NB4 (cell line): ENCODE measurements around the gene FABP3.

Source experiments
- DNase-seq: peaks from one replicate; pipeline ENCODE4 v3.0.0; 2010; ENCODE audit warnings: low read depth
- H3K4me3 ChIP-seq: one replicate; pipeline ENCODE4 v1.5.1; 2011; ENCODE audit warnings: mild to moderate bottlenecking, low read depth, low read length, moderate library complexity
- MYC ChIP-seq: IDR thresholded peaks from 2 replicates; pipeline ENCODE4 v1.6.1; 2011; ENCODE audit warnings: low read depth, low read length
- POLR2A ChIP-seq: IDR thresholded peaks from 2 replicates; pipeline ENCODE4 v1.6.1; 2011; ENCODE audit warnings: mild to moderate bottlenecking; ENCODE audit not compliant: insufficient read length; ENCODE audit errors: extremely low read depth
- TF ChIP-seq, protein P1 (sequence below): IDR thresholded peaks from one replicate; pipeline ENCODE4 v1.5.1; 2012; ENCODE audit warnings: low read depth, low read length
- TF ChIP-seq, protein P2 (sequence below): IDR thresholded peaks from 2 replicates; pipeline ENCODE4 v1.6.1; 2011; ENCODE audit warnings: low read depth, low read length

FABP3 gene

DNA sequence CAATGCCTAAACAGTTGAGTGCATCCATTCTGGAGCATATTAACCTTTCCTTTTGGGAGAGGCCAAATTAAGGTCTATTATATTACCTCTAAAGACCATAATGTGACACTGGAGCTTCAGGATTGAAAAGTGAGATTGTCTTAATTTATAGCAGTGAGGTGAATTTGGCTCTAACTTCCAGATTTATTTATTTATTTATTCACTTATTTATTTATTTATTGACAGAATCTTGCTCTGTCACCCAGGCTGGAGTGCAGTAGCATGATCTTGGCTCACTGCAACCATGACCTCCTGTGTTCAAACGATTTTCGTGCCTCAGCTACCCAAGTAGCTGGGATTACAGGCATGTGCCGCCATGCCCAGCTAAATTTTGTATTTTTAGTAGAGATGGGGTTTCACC is 57.0 kb downstream of the FABP3 start:
- TF ChIP-seq, protein P1, sequence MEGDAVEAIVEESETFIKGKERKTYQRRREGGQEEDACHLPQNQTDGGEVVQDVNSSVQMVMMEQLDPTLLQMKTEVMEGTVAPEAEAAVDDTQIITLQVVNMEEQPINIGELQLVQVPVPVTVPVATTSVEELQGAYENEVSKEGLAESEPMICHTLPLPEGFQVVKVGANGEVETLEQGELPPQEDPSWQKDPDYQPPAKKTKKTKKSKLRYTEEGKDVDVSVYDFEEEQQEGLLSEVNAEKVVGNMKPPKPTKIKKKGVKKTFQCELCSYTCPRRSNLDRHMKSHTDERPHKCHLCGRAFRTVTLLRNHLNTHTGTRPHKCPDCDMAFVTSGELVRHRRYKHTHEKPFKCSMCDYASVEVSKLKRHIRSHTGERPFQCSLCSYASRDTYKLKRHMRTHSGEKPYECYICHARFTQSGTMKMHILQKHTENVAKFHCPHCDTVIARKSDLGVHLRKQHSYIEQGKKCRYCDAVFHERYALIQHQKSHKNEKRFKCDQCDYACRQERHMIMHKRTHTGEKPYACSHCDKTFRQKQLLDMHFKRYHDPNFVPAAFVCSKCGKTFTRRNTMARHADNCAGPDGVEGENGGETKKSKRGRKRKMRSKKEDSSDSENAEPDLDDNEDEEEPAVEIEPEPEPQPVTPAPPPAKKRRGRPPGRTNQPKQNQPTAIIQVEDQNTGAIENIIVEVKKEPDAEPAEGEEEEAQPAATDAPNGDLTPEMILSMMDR: no peak
- TF ChIP-seq, protein P2, sequence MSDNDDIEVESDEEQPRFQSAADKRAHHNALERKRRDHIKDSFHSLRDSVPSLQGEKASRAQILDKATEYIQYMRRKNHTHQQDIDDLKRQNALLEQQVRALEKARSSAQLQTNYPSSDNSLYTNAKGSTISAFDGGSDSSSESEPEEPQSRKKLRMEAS: no peak
- TF ChIP-seq POLR2A (no peak), MYC (no peak)
- DNase-seq: no peak
- no peak overlapping the region for H3K4me3 ChIP-seq
